Esophagus mucosa (tissue), 1 donor: ENCODE measurements around the gene SLC35E3. TPM values are rescaled to one million over a fixed set of nuclear protein-coding genes. Genes with fewer than 3 reads are reported as not detected.
A peak's percentile ranks its signal among the peaks of the same experiment; 100 is the strongest.
"Not testable (repeated sequence)": the region's sequence is repeated elsewhere in the genome, so short reads cannot be mapped to it uniquely, and the experiment has no call there.

ENCODE experiments used
- ATAC-seq: fragments of 200-7000 bp; cut with Tn5 transposase; one replicate; pipeline ENCODE4 v1.9.1; 2020
- total RNA-seq: library from RNA; stranded (reverse); gene quantifications from one replicate; pipeline ENCODE4 v1.2.4, GENCODE V29; 2023
- donor health status: DM: yes; HTN: yes; CAD: no.

The SLC35E3 gene
- total RNA-seq, 1 donor from 2014 or later = 10.7 TPM

- ATAC-seq = no peak
Measured at GRCh38 chr12:68796399-68796798, 50.4 kb downstream of the SLC35E3 start.

- no peak for ATAC-seq
Measured at GRCh38 chr12:68798882-68799234, 52.9 kb downstream of the SLC35E3 start.

- peak; percentile 76 for ATAC-seq
Measured at GRCh38 chr12:68800294-68800693, 54.3 kb downstream of the SLC35E3 start.

GRCh38 chr12:68801124-68801523 is 55.1 kb downstream of the SLC35E3 start:
- ATAC-seq = not testable (repeated sequence)

- ATAC-seq = not testable (repeated sequence)
Measured at GRCh38 chr12:68802372-68802745, 56.4 kb downstream of the SLC35E3 start.

- ATAC-seq = not testable (repeated sequence)
Measured at GRCh38 chr12:68802911-68803651, 57.1 kb downstream of the SLC35E3 start.

GRCh38 chr12:68803948-68804656 is 58.1 kb downstream of the SLC35E3 start:
- no peak for ATAC-seq

- ATAC-seq = no peak
Measured at GRCh38 chr12:68804657-68805591, 58.9 kb downstream of the SLC35E3 start.

- ATAC-seq = no peak
Measured at GRCh38 chr12:68805592-68806120, 59.7 kb downstream of the SLC35E3 start.

- ATAC-seq = no peak
Measured at GRCh38 chr12:68806488-68807237, 60.7 kb downstream of the SLC35E3 start.

- ATAC-seq = not testable (repeated sequence)
Measured at GRCh38 chr12:68807274-68807575, 61.2 kb downstream of the SLC35E3 start.

- peak; percentile 94 for ATAC-seq
Measured at GRCh38 chr12:68807576-68808387, 61.8 kb downstream of the SLC35E3 start, which contains the start of gene MDM2. Gene MDM2 (plus strand): TSS chr12:68808177. CDS start chr12:68808478, 301 bp downstream.

- ATAC-seq = peak; percentile 90
Measured at GRCh38 chr12:68808388-68809189, 62.6 kb downstream of the SLC35E3 start.

- ATAC-seq = no peak
Measured at GRCh38 chr12:68809190-68810026, 63.4 kb downstream of the SLC35E3 start.

- ATAC-seq = not testable (repeated sequence)
Measured at GRCh38 chr12:68810027-68810389, 64.0 kb downstream of the SLC35E3 start.

GRCh38 chr12:68811573-68811972 is 65.6 kb downstream of the SLC35E3 start:
- not testable (repeated sequence) for ATAC-seq

GRCh38 chr12:68812553-68813241 is 66.7 kb downstream of the SLC35E3 start:
- no peak for ATAC-seq

- no peak for ATAC-seq
Measured at GRCh38 chr12:68813242-68813593, 67.2 kb downstream of the SLC35E3 start.
